ENCODE data around the gene PLPP4. TPM values are rescaled to one million over a fixed set of nuclear protein-coding genes. Genes with fewer than 3 reads are reported as not detected.

PLPP4 gene
- total RNA-seq, 1 experiment from 2014 or later = not detected

DNA sequence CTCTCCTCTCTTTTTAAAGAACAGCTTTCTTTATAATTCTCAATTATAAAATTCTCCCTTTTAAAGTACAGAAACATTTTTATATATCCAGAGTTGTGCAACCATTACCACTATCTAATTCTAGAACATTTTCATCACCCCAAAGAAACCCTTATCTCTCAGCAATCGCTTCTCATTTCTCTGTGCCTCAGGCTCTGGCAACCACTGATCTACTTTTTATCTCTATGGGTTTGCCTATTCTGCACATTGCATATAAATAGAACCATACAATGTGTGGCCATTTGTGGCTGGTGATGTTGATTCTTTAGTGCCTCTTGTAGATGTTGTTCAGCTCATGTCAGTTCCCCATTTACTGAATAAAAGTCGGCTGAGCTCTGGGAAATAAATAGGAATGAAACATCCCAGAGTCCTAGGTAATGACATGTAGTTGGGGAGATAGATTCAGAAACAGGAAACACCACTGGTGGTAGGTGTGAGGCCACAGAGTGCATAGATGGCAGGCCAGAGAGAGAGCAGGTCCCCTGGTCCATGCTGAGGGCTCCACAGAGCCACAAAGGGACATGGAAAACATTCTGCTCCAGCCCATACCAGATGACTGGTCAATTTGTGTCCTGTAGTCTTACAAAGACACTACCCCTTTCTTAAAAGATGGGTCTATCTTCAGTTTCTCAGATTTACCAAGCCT is 126.5 kb downstream of the PLPP4 start:
- H2BK12ac ChIP-seq (ENCODE audit: insufficient read length, low read depth, low read length) = no peak overlapping the region
- no peaks in the 10 kb centered on the region for H3K79me2 ChIP-seq (ENCODE audit: insufficient read depth, low read length)
- H3K27ac Mint-ChIP-seq = no peak overlapping the region
- H3K23me2 ChIP-seq (ENCODE audit: insufficient read length, low read depth, low read length, poor library complexity, severe bottlenecking) = no peaks in the 10 kb centered on the region
- H3K4me2 ChIP-seq (ENCODE audit: insufficient read depth, insufficient read length, low read length) = no peak overlapping the region
- H3T11ph ChIP-seq (ENCODE audit: low read length) = no peak overlapping the region
- WGBS (ENCODE audit: extremely low coverage, insufficient read length, low lambda C conversion rate) = no CpG with 5 or more reads among the region's 2 CpGs
- no peak overlapping the region for H2BK20ac ChIP-seq (ENCODE audit: low read depth, low read length, poor library complexity, severe bottlenecking)
- H3K56ac ChIP-seq (ENCODE audit: insufficient read length, low read depth, low read length) = no peak overlapping the region
- H3K27ac ChIP-seq (ENCODE audit: insufficient read length, low read depth, low read length) = no peak overlapping the region
- no peak overlapping the region for H4K8ac ChIP-seq (replicated peaks; ENCODE audit: insufficient read length, low read depth, low read length)
- peak; percentile 3 for DNase-seq
- H3K14ac ChIP-seq (ENCODE audit: insufficient read depth, low read length) = no peak overlapping the region
- no peaks in the 10 kb centered on the region for H3K27me3 ChIP-seq (ENCODE audit: insufficient read depth, low read length)
- no peak overlapping the region for H3K23ac ChIP-seq (ENCODE audit: insufficient read length, low read depth, low read length)
- TF ChIP-seq, protein P1, sequence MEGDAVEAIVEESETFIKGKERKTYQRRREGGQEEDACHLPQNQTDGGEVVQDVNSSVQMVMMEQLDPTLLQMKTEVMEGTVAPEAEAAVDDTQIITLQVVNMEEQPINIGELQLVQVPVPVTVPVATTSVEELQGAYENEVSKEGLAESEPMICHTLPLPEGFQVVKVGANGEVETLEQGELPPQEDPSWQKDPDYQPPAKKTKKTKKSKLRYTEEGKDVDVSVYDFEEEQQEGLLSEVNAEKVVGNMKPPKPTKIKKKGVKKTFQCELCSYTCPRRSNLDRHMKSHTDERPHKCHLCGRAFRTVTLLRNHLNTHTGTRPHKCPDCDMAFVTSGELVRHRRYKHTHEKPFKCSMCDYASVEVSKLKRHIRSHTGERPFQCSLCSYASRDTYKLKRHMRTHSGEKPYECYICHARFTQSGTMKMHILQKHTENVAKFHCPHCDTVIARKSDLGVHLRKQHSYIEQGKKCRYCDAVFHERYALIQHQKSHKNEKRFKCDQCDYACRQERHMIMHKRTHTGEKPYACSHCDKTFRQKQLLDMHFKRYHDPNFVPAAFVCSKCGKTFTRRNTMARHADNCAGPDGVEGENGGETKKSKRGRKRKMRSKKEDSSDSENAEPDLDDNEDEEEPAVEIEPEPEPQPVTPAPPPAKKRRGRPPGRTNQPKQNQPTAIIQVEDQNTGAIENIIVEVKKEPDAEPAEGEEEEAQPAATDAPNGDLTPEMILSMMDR (conservative IDR thresholded peaks at IDR 0.05) = no peak
- no peaks in the 10 kb centered on the region; the same call in 1 of the 2 replicates for H3K4me1 ChIP-seq (ENCODE audit: insufficient read depth, low read length)
- H3K4me1 Mint-ChIP-seq = peaks cover 17 to 18% of the 10 kb centered on the region in 2 experiments
- no peak overlapping the region for H3K4ac ChIP-seq (ENCODE audit: low read depth, low read length)
- H2BK120ac ChIP-seq (ENCODE audit: low read depth, low read length, poor library complexity, severe bottlenecking) = no peak overlapping the region
- no peak overlapping the region for H3K9ac ChIP-seq (ENCODE audit: extremely low read depth, insufficient read length, low read length)
- H3K9me3 ChIP-seq (ENCODE audit: control insufficient read depth, low read depth, low read length) = no peaks in the 10 kb centered on the region
- H4K5ac ChIP-seq (ENCODE audit: insufficient read length, low read depth, low read length) = no peak overlapping the region
- H4K20me1 ChIP-seq (ENCODE audit: control insufficient read depth, insufficient read depth, insufficient read length) = no peaks in the 10 kb centered on the region
- no peaks in the 10 kb centered on the region for H3K9me3 Mint-ChIP-seq
- no peaks in the 10 kb centered on the region; the same call in 1 of the 2 replicates for H3K27me3 Mint-ChIP-seq (ENCODE audit: low read depth)
- H3K79me1 ChIP-seq (ENCODE audit: insufficient read depth, low read depth, low read length, poor library complexity, severe bottlenecking) = no peaks in the 10 kb centered on the region
- no peak overlapping the region for H2AK5ac ChIP-seq (ENCODE audit: insufficient read length, low read length)
- no peak overlapping the region for H2AFZ ChIP-seq (ENCODE audit: low read length)
- no peak overlapping the region for H2BK15ac ChIP-seq (ENCODE audit: low read depth, low read length)
- no peak overlapping the region for H3K4me3 Mint-ChIP-seq
- no peak overlapping the region for H3K18ac ChIP-seq (ENCODE audit: insufficient read length, low read depth, low read length)
- H4K91ac ChIP-seq (ENCODE audit: insufficient read length, low read depth, low read length) = no peak overlapping the region
- H3K36me3 Mint-ChIP-seq (ENCODE audit: insufficient read depth in 1 of 3, low read depth in 3 of 3) = no peaks in the 10 kb centered on the region
- H2BK5ac ChIP-seq (ENCODE audit: insufficient read length, low read length) = no peak overlapping the region

Data from H9 (cell line).